Liver (tissue), 9 donors: ENCODE measurements around the gene BCAP29. TPM values are rescaled to one million over a fixed set of nuclear protein-coding genes. Genes with fewer than 3 reads are reported as not detected.

Experiments
- DNase-seq: peaks from one replicate; pipeline ENCODE4 v3.0.0-alpha.2; 2017; ENCODE audit warnings: low spot score
- H3K27ac ChIP-seq, 2 donors: one replicate each; pipeline ENCODE4 v1.7.0; 2013; ENCODE audit warnings: inconsistent platforms in 2 of 2, low read length in 2 of 2, control low read depth in 1 of 2, low read depth in 1 of 2, mild to moderate bottlenecking in 1 of 2
- H3K27me3 ChIP-seq, 4 donors: one replicate each; pipeline versions ENCODE4 v1.6.1 to v1.7.0; 2013; ENCODE audit warnings: low read length in 3 of 4, inconsistent platforms in 1 of 4, mild to moderate bottlenecking in 1 of 4, moderate library complexity in 1 of 4; ENCODE audit not compliant: control insufficient read depth in 4 of 4, insufficient read depth in 4 of 4
- H3K36me3 ChIP-seq, 4 donors: one replicate each; pipeline versions ENCODE4 v1.6.1 to v1.7.0; 2013; ENCODE audit warnings: low read length in 3 of 4, mild to moderate bottlenecking in 3 of 4, low read depth in 1 of 4, moderate library complexity in 1 of 4; ENCODE audit not compliant: control insufficient read depth in 4 of 4, insufficient read depth in 3 of 4
- H3K4me1 ChIP-seq, 4 donors: one replicate each; pipeline versions ENCODE4 v1.6.1 to v1.7.0; 2013; ENCODE audit warnings: low read length in 3 of 4, mild to moderate bottlenecking in 3 of 4, moderate library complexity in 1 of 4; ENCODE audit not compliant: control insufficient read depth in 4 of 4, insufficient read depth in 4 of 4
- H3K4me3 ChIP-seq, 3 donors: one replicate each; pipeline versions ENCODE4 v1.6.1 to v1.7.0; 2013; ENCODE audit warnings: low read length in 3 of 3, control low read depth in 1 of 3, low read depth in 1 of 3, mild to moderate bottlenecking in 1 of 3
- H3K9ac ChIP-seq, 2 donors: one replicate each; pipeline ENCODE4 v1.7.0; 2013; ENCODE audit warnings: low read length in 2 of 2, mild to moderate bottlenecking in 2 of 2, moderate library complexity in 2 of 2, control low read depth in 1 of 2, low read depth in 1 of 2
- H3K9me3 ChIP-seq, 4 donors: one replicate each; pipeline versions ENCODE4 v1.6.1 to v1.7.0; 2013; ENCODE audit warnings: low read length in 3 of 4; ENCODE audit not compliant: control insufficient read depth in 4 of 4
- EGR1 ChIP-seq, 2 donors: IDR thresholded peaks; 2 replicates each; pipeline ENCODE4 v1.6.1; 2016 to 2018; ENCODE audit warnings: antibody characterized with exemption in 2 of 2, low read depth in 2 of 2
- FOXA1 ChIP-seq: IDR thresholded peaks from 2 replicates; pipeline ENCODE4 v1.6.1; 2016; ENCODE audit warnings: antibody characterized with exemption
- FOXA2 ChIP-seq: IDR thresholded peaks from 2 replicates; pipeline ENCODE4 v1.6.1; 2016; ENCODE audit warnings: antibody characterized with exemption
- GABPA ChIP-seq, 2 donors: IDR thresholded peaks in 1 of 2; conservative IDR thresholded peaks in 1 of 2; 2 replicates each; pipeline ENCODE4 v1.6.1; 2016; ENCODE audit warnings: antibody characterized with exemption in 2 of 2, mild to moderate bottlenecking in 1 of 2, moderate library complexity in 1 of 2
- HNF4A ChIP-seq, 2 donors: conservative IDR thresholded peaks; 2 replicates each; pipeline ENCODE4 v1.6.1; 2016; ENCODE audit warnings: antibody characterized with exemption in 2 of 2, mild to moderate bottlenecking in 2 of 2
- HNF4G ChIP-seq: IDR thresholded peaks from 2 replicates; pipeline ENCODE4 v1.6.1; 2016; ENCODE audit warnings: antibody characterized with exemption
- JUND ChIP-seq, 2 donors: IDR thresholded peaks; 2 replicates each; pipeline ENCODE4 v1.6.1; 2016; ENCODE audit warnings: antibody characterized with exemption in 2 of 2
- NR2F2 ChIP-seq: IDR thresholded peaks from 2 replicates; pipeline ENCODE4 v1.6.1; 2016; ENCODE audit warnings: antibody characterized with exemption
- RAD21 ChIP-seq, 2 donors: IDR thresholded peaks; 2 replicates each; pipeline ENCODE4 v1.6.1; 2016; ENCODE audit warnings: antibody characterized with exemption in 2 of 2, mild to moderate bottlenecking in 2 of 2
- RXRA ChIP-seq, 2 donors: IDR thresholded peaks; 2 replicates each; pipeline ENCODE4 v1.6.1; 2017 to 2018; ENCODE audit warnings: antibody characterized with exemption in 2 of 2, mild to moderate bottlenecking in 1 of 2
- SP1 ChIP-seq: IDR thresholded peaks from 2 replicates; pipeline ENCODE4 v1.6.1; 2018; ENCODE audit warnings: antibody characterized with exemption, mild to moderate bottlenecking
- TAF1 ChIP-seq: conservative IDR thresholded peaks from 2 replicates; pipeline ENCODE4 v1.6.1; 2016; ENCODE audit warnings: antibody characterized with exemption, mild to moderate bottlenecking
- YY1 ChIP-seq: IDR thresholded peaks from 2 replicates; pipeline ENCODE4 v1.6.1; 2016; ENCODE audit warnings: antibody characterized with exemption, mild to moderate bottlenecking
- WGBS: extraction: QIAGEN DNeasy Blood & Tissue Kit; methylation state at CpG from one replicate; pipeline ENCODE4 v1.1.7; 2013; 5-methylcytosine and 5-hydroxymethylcytosine counted together
- polyA plus RNA-seq, 2 donors: library from polyadenylated mRNA; stranded (reverse) in 1 of 2; unstranded in 1 of 2; fragments of 200-250 nt in 1 of 2; fragments of >200 nt in 1 of 2; fragmentation: Nextera tagmentation in 1 of 2; extraction: Ambion mirVana in 1 of 2; gene quantifications; one replicate each; pipeline versions ENCODE4 v1.2.1 to v1.2.3, GENCODE V29; 2013 to 2015
- total RNA-seq, 2 donors: library from RNA; depleted of rRNA; stranded (reverse); fragments of >200 nt; gene quantifications; one replicate each; pipeline ENCODE4 v1.2.3, GENCODE V29; 2014
- TF ChIP-seq, protein P1 (sequence below): IDR thresholded peaks from 2 replicates; pipeline ENCODE4 v1.6.1; 2016; ENCODE audit warnings: antibody characterized with exemption, mild to moderate bottlenecking
- TF ChIP-seq, protein P2 (sequence below): IDR thresholded peaks from 2 replicates; pipeline ENCODE4 v1.6.1; 2016; ENCODE audit warnings: antibody characterized with exemption
- TF ChIP-seq, protein P3 (sequence below): IDR thresholded peaks from 2 replicates; pipeline ENCODE4 v1.6.1; 2016; ENCODE audit warnings: antibody characterized with exemption
- TF ChIP-seq, protein P4 (sequence below): fragments of 150-350 bp; IDR thresholded peaks from 2 replicates; pipeline ENCODE4 v1.5.1; 2017; ENCODE audit warnings: improper control_type of control experiment, low read depth, low read length; ENCODE audit not compliant: missing input control
- TF ChIP-seq, protein P5 (sequence below): IDR thresholded peaks from 2 replicates; pipeline ENCODE4 v1.6.1; 2016; ENCODE audit warnings: antibody characterized with exemption
- donor health status: healthy.
- donor health status: healthy.
- donor health status: healthy.
- donor health status: healthy.
- donor health status: healthy.

Gene BCAP29
- total and polyA plus RNA-seq, 4 donors = 19.5 to 77.7 (median 36.9) TPM

DNA sequence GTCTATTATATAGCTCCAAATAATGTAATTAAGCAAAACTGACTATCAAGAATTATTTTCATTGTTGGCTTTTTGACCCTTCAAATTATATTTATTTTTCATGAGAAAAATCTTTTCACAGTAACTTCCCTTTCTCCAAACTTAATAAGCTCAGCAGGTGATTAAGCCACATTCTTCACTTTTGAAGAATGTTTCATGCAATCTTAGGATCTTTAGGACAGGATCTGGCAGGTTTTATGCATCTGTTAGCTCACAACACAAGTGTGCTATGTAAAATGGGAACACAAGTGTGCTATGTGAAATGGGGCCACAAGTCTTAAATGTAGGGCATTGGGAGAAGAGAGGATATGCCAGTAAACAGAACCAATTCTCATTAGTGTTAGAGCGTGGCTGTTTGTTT, 26.3 kb downstream of the BCAP29 start:
- no peak overlapping the region for H3K27ac ChIP-seq
- no peaks in the 10 kb centered on the region for H3K9me3 ChIP-seq
- TF ChIP-seq YY1 (no peak), FOXA1 (no peak), FOXA2 (no peak), JUND (IDR thresholded peaks at IDR 0.05) (no peak), GABPA (IDR thresholded peaks at IDR 0.05 in 1 of 2, conservative IDR thresholded peaks at IDR 0.05 in 1 of 2) (no peak), EGR1 (IDR thresholded peaks at IDR 0.05; ENCODE audit: low read depth in 2 of 2) (no peak), HNF4A (conservative IDR thresholded peaks at IDR 0.05) (no peak), SP1 (no peak)
- TF ChIP-seq, protein P1, sequence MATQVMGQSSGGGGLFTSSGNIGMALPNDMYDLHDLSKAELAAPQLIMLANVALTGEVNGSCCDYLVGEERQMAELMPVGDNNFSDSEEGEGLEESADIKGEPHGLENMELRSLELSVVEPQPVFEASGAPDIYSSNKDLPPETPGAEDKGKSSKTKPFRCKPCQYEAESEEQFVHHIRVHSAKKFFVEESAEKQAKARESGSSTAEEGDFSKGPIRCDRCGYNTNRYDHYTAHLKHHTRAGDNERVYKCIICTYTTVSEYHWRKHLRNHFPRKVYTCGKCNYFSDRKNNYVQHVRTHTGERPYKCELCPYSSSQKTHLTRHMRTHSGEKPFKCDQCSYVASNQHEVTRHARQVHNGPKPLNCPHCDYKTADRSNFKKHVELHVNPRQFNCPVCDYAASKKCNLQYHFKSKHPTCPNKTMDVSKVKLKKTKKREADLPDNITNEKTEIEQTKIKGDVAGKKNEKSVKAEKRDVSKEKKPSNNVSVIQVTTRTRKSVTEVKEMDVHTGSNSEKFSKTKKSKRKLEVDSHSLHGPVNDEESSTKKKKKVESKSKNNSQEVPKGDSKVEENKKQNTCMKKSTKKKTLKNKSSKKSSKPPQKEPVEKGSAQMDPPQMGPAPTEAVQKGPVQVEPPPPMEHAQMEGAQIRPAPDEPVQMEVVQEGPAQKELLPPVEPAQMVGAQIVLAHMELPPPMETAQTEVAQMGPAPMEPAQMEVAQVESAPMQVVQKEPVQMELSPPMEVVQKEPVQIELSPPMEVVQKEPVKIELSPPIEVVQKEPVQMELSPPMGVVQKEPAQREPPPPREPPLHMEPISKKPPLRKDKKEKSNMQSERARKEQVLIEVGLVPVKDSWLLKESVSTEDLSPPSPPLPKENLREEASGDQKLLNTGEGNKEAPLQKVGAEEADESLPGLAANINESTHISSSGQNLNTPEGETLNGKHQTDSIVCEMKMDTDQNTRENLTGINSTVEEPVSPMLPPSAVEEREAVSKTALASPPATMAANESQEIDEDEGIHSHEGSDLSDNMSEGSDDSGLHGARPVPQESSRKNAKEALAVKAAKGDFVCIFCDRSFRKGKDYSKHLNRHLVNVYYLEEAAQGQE = no peak
- TF ChIP-seq, protein P2, sequence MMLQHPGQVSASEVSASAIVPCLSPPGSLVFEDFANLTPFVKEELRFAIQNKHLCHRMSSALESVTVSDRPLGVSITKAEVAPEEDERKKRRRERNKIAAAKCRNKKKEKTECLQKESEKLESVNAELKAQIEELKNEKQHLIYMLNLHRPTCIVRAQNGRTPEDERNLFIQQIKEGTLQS = no peak
- TF ChIP-seq, protein P3, sequence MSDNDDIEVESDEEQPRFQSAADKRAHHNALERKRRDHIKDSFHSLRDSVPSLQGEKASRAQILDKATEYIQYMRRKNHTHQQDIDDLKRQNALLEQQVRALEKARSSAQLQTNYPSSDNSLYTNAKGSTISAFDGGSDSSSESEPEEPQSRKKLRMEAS = no peak
- peaks cover 0 to 2% (median 0%) of the 10 kb centered on the region in 4 donors for H3K4me1 ChIP-seq
- WGBS = 94% methylated on average over 1 of the region's 1 CpG
- no peak overlapping the region for H3K9ac ChIP-seq
- H3K27me3 ChIP-seq = no peaks in the 10 kb centered on the region
- peaks cover 0 to 5% (median under 1%) of the 10 kb centered on the region in 4 donors for H3K36me3 ChIP-seq
- DNase-seq = no peak
- H3K4me3 ChIP-seq = no peak overlapping the region

DNA sequence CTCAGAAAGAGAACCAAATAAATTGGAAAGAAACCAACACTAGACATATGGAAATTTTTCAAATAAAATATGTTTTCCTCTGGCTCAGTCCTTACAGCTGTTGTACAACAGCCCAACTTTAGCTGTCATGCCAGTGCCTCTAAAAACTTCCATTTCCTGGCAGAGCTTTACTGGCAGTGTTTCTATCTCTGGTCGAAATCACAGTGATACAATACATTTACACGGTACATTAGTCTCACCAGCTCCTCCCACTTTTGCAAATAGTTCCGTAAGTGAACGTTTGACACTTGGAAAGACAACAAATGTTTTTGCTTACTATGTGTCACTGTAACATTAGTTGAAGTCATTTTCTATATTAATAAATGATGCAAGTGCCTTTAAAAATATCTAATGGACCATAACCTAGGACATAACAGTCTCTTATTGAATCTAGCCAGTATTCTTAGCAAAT, 29.8 kb downstream of the BCAP29 start:
- H3K4me3 ChIP-seq = no peak overlapping the region
- TF ChIP-seq FOXA1 (no peak), JUND (IDR thresholded peaks at IDR 0.05) (no peak), RXRA (IDR thresholded peaks at IDR 0.05) (no peak), RAD21 (IDR thresholded peaks at IDR 0.05) (no peak), TAF1 (no peak), YY1 (no peak), NR2F2 (no peak), EGR1 (IDR thresholded peaks at IDR 0.05; ENCODE audit: low read depth in 2 of 2) (no peak), SP1 (no peak), HNF4G (no peak), HNF4A (conservative IDR thresholded peaks at IDR 0.05) (no peak), GABPA (IDR thresholded peaks at IDR 0.05 in 1 of 2, conservative IDR thresholded peaks at IDR 0.05 in 1 of 2) (no peak), FOXA2 (no peak)
- TF ChIP-seq, protein P3 = no peak
- TF ChIP-seq, protein P4, sequence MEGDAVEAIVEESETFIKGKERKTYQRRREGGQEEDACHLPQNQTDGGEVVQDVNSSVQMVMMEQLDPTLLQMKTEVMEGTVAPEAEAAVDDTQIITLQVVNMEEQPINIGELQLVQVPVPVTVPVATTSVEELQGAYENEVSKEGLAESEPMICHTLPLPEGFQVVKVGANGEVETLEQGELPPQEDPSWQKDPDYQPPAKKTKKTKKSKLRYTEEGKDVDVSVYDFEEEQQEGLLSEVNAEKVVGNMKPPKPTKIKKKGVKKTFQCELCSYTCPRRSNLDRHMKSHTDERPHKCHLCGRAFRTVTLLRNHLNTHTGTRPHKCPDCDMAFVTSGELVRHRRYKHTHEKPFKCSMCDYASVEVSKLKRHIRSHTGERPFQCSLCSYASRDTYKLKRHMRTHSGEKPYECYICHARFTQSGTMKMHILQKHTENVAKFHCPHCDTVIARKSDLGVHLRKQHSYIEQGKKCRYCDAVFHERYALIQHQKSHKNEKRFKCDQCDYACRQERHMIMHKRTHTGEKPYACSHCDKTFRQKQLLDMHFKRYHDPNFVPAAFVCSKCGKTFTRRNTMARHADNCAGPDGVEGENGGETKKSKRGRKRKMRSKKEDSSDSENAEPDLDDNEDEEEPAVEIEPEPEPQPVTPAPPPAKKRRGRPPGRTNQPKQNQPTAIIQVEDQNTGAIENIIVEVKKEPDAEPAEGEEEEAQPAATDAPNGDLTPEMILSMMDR = no peak
- TF ChIP-seq, protein P2 = no peak
- TF ChIP-seq, protein P5, sequence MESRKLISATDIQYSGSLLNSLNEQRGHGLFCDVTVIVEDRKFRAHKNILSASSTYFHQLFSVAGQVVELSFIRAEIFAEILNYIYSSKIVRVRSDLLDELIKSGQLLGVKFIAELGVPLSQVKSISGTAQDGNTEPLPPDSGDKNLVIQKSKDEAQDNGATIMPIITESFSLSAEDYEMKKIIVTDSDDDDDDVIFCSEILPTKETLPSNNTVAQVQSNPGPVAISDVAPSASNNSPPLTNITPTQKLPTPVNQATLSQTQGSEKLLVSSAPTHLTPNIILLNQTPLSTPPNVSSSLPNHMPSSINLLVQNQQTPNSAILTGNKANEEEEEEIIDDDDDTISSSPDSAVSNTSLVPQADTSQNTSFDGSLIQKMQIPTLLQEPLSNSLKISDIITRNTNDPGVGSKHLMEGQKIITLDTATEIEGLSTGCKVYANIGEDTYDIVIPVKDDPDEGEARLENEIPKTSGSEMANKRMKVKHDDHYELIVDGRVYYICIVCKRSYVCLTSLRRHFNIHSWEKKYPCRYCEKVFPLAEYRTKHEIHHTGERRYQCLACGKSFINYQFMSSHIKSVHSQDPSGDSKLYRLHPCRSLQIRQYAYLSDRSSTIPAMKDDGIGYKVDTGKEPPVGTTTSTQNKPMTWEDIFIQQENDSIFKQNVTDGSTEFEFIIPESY = no peak
- TF ChIP-seq, protein P1 = no peak
- H3K9me3 ChIP-seq = no peaks in the 10 kb centered on the region
- H3K27ac ChIP-seq = no peak overlapping the region
- DNase-seq = no peak
- H3K27me3 ChIP-seq = no peaks in the 10 kb centered on the region
- 84% methylated on average over 4 of the region's 4 CpGs for WGBS
- H3K9ac ChIP-seq = no peak overlapping the region
- H3K4me1 ChIP-seq = peaks cover 0 to 2% (median 0%) of the 10 kb centered on the region in 4 donors
- H3K36me3 ChIP-seq = peaks cover 0 to 7% (median 2%) of the 10 kb centered on the region in 4 donors
